ENCODE measurements around the gene ZBTB17.

Gene ZBTB17

GRCh38 chr1:16015960-16016901 lies 40.3 kb upstream of the ZBTB17 start:
- peaks cover 0 to 91% (median 31%) of the 10 kb centered on the region in 3 experiments for H3K27me3 ChIP-seq (ENCODE audit: control insufficient read depth in 3 of 3, insufficient read depth in 3 of 3, low read depth in 1 of 3, low read length in 3 of 3)
- H3K4me3 ChIP-seq (ENCODE audit: low read length in 2 of 2): no peak overlapping the region
- no peak for DNase-seq (ENCODE audit: low spot score)
- H3K4me1 ChIP-seq (ENCODE audit: control insufficient read depth in 2 of 2, insufficient read depth in 1 of 2, low read depth in 1 of 2, low read length in 2 of 2): peaks cover 11 to 22% of the 10 kb centered on the region in 2 donors
- H3K9me3 ChIP-seq (replicated peaks in 1 of 2; ENCODE audit: control insufficient read depth in 2 of 2, insufficient read depth in 1 of 2, low read depth in 1 of 2, low read length in 2 of 2): no peaks in the 10 kb centered on the region
- H4K91ac ChIP-seq (ENCODE audit: low read depth, low read length, poor library complexity): no peak overlapping the region
- no peak overlapping the region for H2AFZ ChIP-seq (ENCODE audit: low read length)
- H3K14ac ChIP-seq (ENCODE audit: low read length): peak overlapping the region; percentile 71
- H3K9ac ChIP-seq (ENCODE audit: low read depth, low read length, poor library complexity): no peak overlapping the region
- H3K23ac ChIP-seq (ENCODE audit: low read depth, low read length, poor library complexity): peak overlapping the region; percentile 37
- peak overlapping the region; percentile 22 for H2BK5ac ChIP-seq (ENCODE audit: low read length)
- no peak overlapping the region for H3K4me2 ChIP-seq (ENCODE audit: insufficient read depth, low read length, poor library complexity, severe bottlenecking)
- no CpG with 5 or more reads among the region's 23 CpGs for WGBS, 2 donors (ENCODE audit: extremely low coverage in 2 of 2, insufficient read length in 2 of 2, insufficient replicate concordance in 1 of 2)
- H3K4ac ChIP-seq (ENCODE audit: low read length): no peak overlapping the region
- H3K79me1 ChIP-seq (ENCODE audit: low read depth, low read length): peaks cover 2% of the 10 kb centered on the region
- no peaks in the 10 kb centered on the region for H3K36me3 ChIP-seq (replicated peaks in 1 of 2; ENCODE audit: control insufficient read depth in 2 of 2, insufficient read depth in 2 of 2, low read length in 2 of 2)
- H2BK15ac ChIP-seq (ENCODE audit: low read length): peak overlapping the region; percentile 87
- peak overlapping the region; percentile 52 for H2BK120ac ChIP-seq (ENCODE audit: low read depth, low read length)
- H3K27ac ChIP-seq (replicated peaks; ENCODE audit: low read length): no peak overlapping the region
- H2AK5ac ChIP-seq (ENCODE audit: low read depth, low read length): peak overlapping the region; percentile 93
- peak overlapping the region; percentile 19 for H2BK12ac ChIP-seq (ENCODE audit: low read length)
- H4K8ac ChIP-seq (ENCODE audit: low read depth, low read length): no peak overlapping the region
- H3K18ac ChIP-seq (ENCODE audit: low read length): peak overlapping the region; percentile 19

- H3K27me3 ChIP-seq (ENCODE audit: control insufficient read depth in 3 of 3, insufficient read depth in 3 of 3, low read depth in 1 of 3, low read length in 3 of 3): peaks cover 0 to 89% (median 31%) of the 10 kb centered on the region in 3 experiments
- peak overlapping the region; percentile 93 for H2AK5ac ChIP-seq (ENCODE audit: low read depth, low read length)
- no peak overlapping the region for H2AFZ ChIP-seq (ENCODE audit: low read length)
- H3K14ac ChIP-seq (ENCODE audit: low read length): peak overlapping the region; percentile 92
- H3K4me2 ChIP-seq (ENCODE audit: insufficient read depth, low read length, poor library complexity, severe bottlenecking): no peak overlapping the region
- H3K27ac ChIP-seq (replicated peaks; ENCODE audit: low read length): no peak overlapping the region
- no peaks in the 10 kb centered on the region for H3K36me3 ChIP-seq (replicated peaks in 1 of 2; ENCODE audit: control insufficient read depth in 2 of 2, insufficient read depth in 2 of 2, low read length in 2 of 2)
- no peak overlapping the region for H4K91ac ChIP-seq (ENCODE audit: low read depth, low read length, poor library complexity)
- no peak overlapping the region for H3K4ac ChIP-seq (ENCODE audit: low read length)
- peak overlapping the region; percentile 52 for H2BK120ac ChIP-seq (ENCODE audit: low read depth, low read length)
- H3K4me1 ChIP-seq (ENCODE audit: control insufficient read depth in 2 of 2, insufficient read depth in 1 of 2, low read depth in 1 of 2, low read length in 2 of 2): peaks cover 11 to 22% of the 10 kb centered on the region in 2 donors
- no peak for DNase-seq (ENCODE audit: low spot score)
- H3K23ac ChIP-seq (ENCODE audit: low read depth, low read length, poor library complexity): peak overlapping the region; percentile 37
- H3K18ac ChIP-seq (ENCODE audit: low read length): peak overlapping the region; percentile 72
- no peak overlapping the region for H2BK5ac ChIP-seq (ENCODE audit: low read length)
- no peak overlapping the region for H3K9ac ChIP-seq (ENCODE audit: low read depth, low read length, poor library complexity)
- H3K9me3 ChIP-seq (replicated peaks in 1 of 2; ENCODE audit: control insufficient read depth in 2 of 2, insufficient read depth in 1 of 2, low read depth in 1 of 2, low read length in 2 of 2): no peaks in the 10 kb centered on the region
- H2BK15ac ChIP-seq (ENCODE audit: low read length): peak overlapping the region; percentile 7
- no CpG with 5 or more reads among the region's 25 CpGs for WGBS, 2 donors (ENCODE audit: extremely low coverage in 2 of 2, insufficient read length in 2 of 2, insufficient replicate concordance in 1 of 2)
- H4K8ac ChIP-seq (ENCODE audit: low read depth, low read length): no peak overlapping the region
- peaks cover 2% of the 10 kb centered on the region for H3K79me1 ChIP-seq (ENCODE audit: low read depth, low read length)
- H3K4me3 ChIP-seq (ENCODE audit: low read length in 2 of 2): no peak overlapping the region
- no peak overlapping the region for H2BK12ac ChIP-seq (ENCODE audit: low read length)
These were observed 39.6 kb upstream of the ZBTB17 start for GRCh38 chr1:16015491-16015890.

GRCh38 chr1:16014509-16015482 lies 38.9 kb upstream of the ZBTB17 start:
- H4K8ac ChIP-seq (ENCODE audit: low read depth, low read length): no peak overlapping the region
- no peak for DNase-seq (ENCODE audit: low spot score)
- H3K4me1 ChIP-seq (ENCODE audit: control insufficient read depth in 2 of 2, insufficient read depth in 1 of 2, low read depth in 1 of 2, low read length in 2 of 2): peaks cover 10 to 22% of the 10 kb centered on the region in 2 donors

More at GRCh38 chr1:16014509-16015482, 38.9 kb upstream of the ZBTB17 start:
- Histone ChIP-seq H3K4me2 (ENCODE audit: insufficient read depth, low read length, poor library complexity, severe bottlenecking) (no peak overlapping the region), H3K4ac (ENCODE audit: low read length) (no peak overlapping the region), H3K4me3 (ENCODE audit: low read length in 2 of 2) (no peak overlapping the region), H2BK5ac (ENCODE audit: low read length) (no peak overlapping the region), H3K27me3 (ENCODE audit: control insufficient read depth in 3 of 3, insufficient read depth in 3 of 3, low read depth in 1 of 3, low read length in 3 of 3) (peaks cover 0 to 82% (median 31%) of the 10 kb centered on the region in 3 experiments), H3K14ac (ENCODE audit: low read length) (peak overlapping the region; percentile 6), H3K27ac (replicated peaks; ENCODE audit: low read length) (no peak overlapping the region), H3K9me3 (replicated peaks in 1 of 2; ENCODE audit: control insufficient read depth in 2 of 2, insufficient read depth in 1 of 2, low read depth in 1 of 2, low read length in 2 of 2) (no peaks in the 10 kb centered on the region), H3K18ac (ENCODE audit: low read length) (peak overlapping the region; percentile 15), H2BK120ac (ENCODE audit: low read depth, low read length) (peak overlapping the region; percentile 63), H2AK5ac (ENCODE audit: low read depth, low read length) (peak overlapping the region; percentile 93), H3K79me1 (ENCODE audit: low read depth, low read length) (peaks cover 2% of the 10 kb centered on the region), H3K36me3 (replicated peaks in 1 of 2; ENCODE audit: control insufficient read depth in 2 of 2, insufficient read depth in 2 of 2, low read length in 2 of 2) (no peaks in the 10 kb centered on the region), H2BK12ac (ENCODE audit: low read length) (no peak overlapping the region), H3K23ac (ENCODE audit: low read depth, low read length, poor library complexity) (peak overlapping the region; percentile 49), H4K91ac (ENCODE audit: low read depth, low read length, poor library complexity) (no peak overlapping the region), H2AFZ (ENCODE audit: low read length) (no peak overlapping the region), H3K9ac (ENCODE audit: low read depth, low read length, poor library complexity) (no peak overlapping the region), H2BK15ac (ENCODE audit: low read length) (peak overlapping the region; percentile 7)
- WGBS, 2 donors (ENCODE audit: extremely low coverage in 2 of 2, insufficient read length in 2 of 2, insufficient replicate concordance in 1 of 2): no CpG with 5 or more reads among the region's 17 CpGs

Measured in neuronal stem cell (in vitro differentiated cells).